NT2/D1 (cell line): Measurements from ENCODE around the gene MTHFSD.
"Not testable (repeated sequence)": the region's sequence is repeated elsewhere in the genome, so short reads cannot be mapped to it uniquely, and the experiment has no call there.

ENCODE experiments used
- SUZ12 ChIP-seq: IDR thresholded peaks from 2 replicates; pipeline ENCODE4 v1.6.1; 2011; ENCODE audit not compliant: insufficient read length, insufficient read depth; ENCODE audit errors: extremely low read depth
- YY1 ChIP-seq: IDR thresholded peaks from 2 replicates; pipeline ENCODE4 v1.6.1; 2011; ENCODE audit not compliant: insufficient read length, insufficient read depth
- ZNF274 ChIP-seq: IDR thresholded peaks from 2 replicates; pipeline ENCODE4 v1.6.1; 2011; ENCODE audit warnings: mild to moderate bottlenecking, low read depth, low read length

- not testable (repeated sequence) for TF ChIP-seq SUZ12, YY1, ZNF274
These were observed 32.9 kb upstream of the MTHFSD start for GRCh38 chr16:86587955-86588354.
